Ectodermal cell (in vitro differentiated cells): ENCODE results near the gene CERCAM.

Experiments
- H3K27ac ChIP-seq: 2 replicates; pipeline ENCODE4 v1.7.0; 2013; ENCODE audit warnings: mild to moderate bottlenecking, low read depth, low read length; ENCODE audit not compliant: insufficient read depth, poor library complexity, severe bottlenecking
- H3K27me3 ChIP-seq: 2 replicates; pipeline ENCODE4 v1.7.0; 2013; ENCODE audit warnings: mild to moderate bottlenecking, low read length; ENCODE audit not compliant: insufficient read depth, control insufficient read depth, poor library complexity, severe bottlenecking
- H3K36me3 ChIP-seq: one replicate; pipeline ENCODE4 v1.7.0; 2013; ENCODE audit warnings: low read length; ENCODE audit not compliant: control insufficient read depth, insufficient read depth
- H3K4me1 ChIP-seq: one replicate; pipeline ENCODE4 v1.7.0; 2013; ENCODE audit warnings: low read length; ENCODE audit not compliant: control insufficient read depth, insufficient read depth
- H3K4me3 ChIP-seq: 2 replicates; pipeline ENCODE4 v1.7.0; 2013; ENCODE audit warnings: low read depth, low read length, control low read depth; ENCODE audit not compliant: insufficient read depth
- H3K9me3 ChIP-seq: 2 replicates; pipeline ENCODE4 v1.7.0; 2013; ENCODE audit warnings: mild to moderate bottlenecking, low read length, moderate library complexity; ENCODE audit not compliant: control insufficient read depth
- WGBS, 2 experiments: methylation state at CpG; one replicate each; pipeline ENCODE4 v1.1.7; 2013; ENCODE audit warnings: missing lambda C conversion rate in 2 of 2; 5-methylcytosine and 5-hydroxymethylcytosine counted together

CERCAM gene

GRCh38 chr9:128482186-128482585 is 61.5 kb downstream of the CERCAM start:
- H3K36me3 ChIP-seq: peaks cover 29% of the 10 kb centered on the region
- WGBS, 2 experiments: 93% methylated on average over 7 of the region's 7 CpGs
- no peak overlapping the region for H3K27ac ChIP-seq

GRCh38 chr9:128484686-128485413 is 64.2 kb downstream of the CERCAM start:
- no peak overlapping the region for H3K27ac ChIP-seq
- H3K9me3 ChIP-seq: no peaks in the 10 kb centered on the region
- 93 to 94% methylated on average over 17 of the region's 17 CpGs for WGBS, 2 experiments
- H3K4me3 ChIP-seq: no peak overlapping the region
- H3K36me3 ChIP-seq: peaks cover 29% of the 10 kb centered on the region
- no peaks in the 10 kb centered on the region for H3K27me3 ChIP-seq
- no peaks in the 10 kb centered on the region for H3K4me1 ChIP-seq

More at GRCh38 chr9:128482186-128482585, 61.5 kb downstream of the CERCAM start:
- Histone ChIP-seq H3K4me3 (no peak overlapping the region), H3K4me1 (no peaks in the 10 kb centered on the region), H3K9me3 (no peaks in the 10 kb centered on the region), H3K27me3 (no peaks in the 10 kb centered on the region)

- no peak overlapping the region for H3K4me3 ChIP-seq
- H3K36me3 ChIP-seq: peaks cover 29% of the 10 kb centered on the region
- no peaks in the 10 kb centered on the region for H3K27me3 ChIP-seq
- 86 to 89% methylated on average over 7 of the region's 7 CpGs for WGBS, 2 experiments
- H3K4me1 ChIP-seq: no peaks in the 10 kb centered on the region
- H3K27ac ChIP-seq: no peak overlapping the region
- no peaks in the 10 kb centered on the region for H3K9me3 ChIP-seq
These were observed 64.8 kb downstream of the CERCAM start for GRCh38 chr9:128485414-128485855.

GRCh38 chr9:128486201-128486600 is 65.5 kb downstream of the CERCAM start:
- Histone ChIP-seq H3K36me3 (peaks cover 29% of the 10 kb centered on the region), H3K27me3 (no peaks in the 10 kb centered on the region)

More at GRCh38 chr9:128486201-128486600, 65.5 kb downstream of the CERCAM start:
- no peak overlapping the region for H3K27ac ChIP-seq
- H3K9me3 ChIP-seq: no peaks in the 10 kb centered on the region
- no peak overlapping the region for H3K4me3 ChIP-seq
- no peaks in the 10 kb centered on the region for H3K4me1 ChIP-seq
